Dendritic cell treated with granulocyte-macrophage colony-stimulating factor and Interleukin-4, amounts not matched to agents 40 ng/mL and 50 ng/mL, for 4 days (primary cell): Measurements from ENCODE around the gene FGD6.
"Not testable (repeated sequence)": the region's sequence is repeated elsewhere in the genome, so short reads cannot be mapped to it uniquely, and the experiment has no call there.

ENCODE experiments used
- H3K27ac Mint-ChIP-seq: one replicate; pipeline ENCODE4 v1.8.0; 2022; ENCODE audit warnings: mild to moderate bottlenecking, mixed read lengths
- H3K27me3 Mint-ChIP-seq: one replicate; pipeline ENCODE4 v1.8.0; 2022; ENCODE audit warnings: mild to moderate bottlenecking, mixed read lengths
- H3K36me3 Mint-ChIP-seq: one replicate; pipeline ENCODE4 v1.8.0; 2022; ENCODE audit warnings: low read depth, mixed read lengths
- H3K4me1 Mint-ChIP-seq: one replicate; pipeline ENCODE4 v1.8.0; 2022; ENCODE audit warnings: low read depth, mixed read lengths
- H3K4me3 Mint-ChIP-seq: one replicate; pipeline ENCODE4 v1.8.0; 2022; ENCODE audit warnings: mild to moderate bottlenecking, moderate library complexity, mixed read lengths
- H3K9me3 Mint-ChIP-seq: one replicate; pipeline ENCODE4 v1.8.0; 2022; ENCODE audit warnings: mixed read lengths
- intact Hi-C: fragments of 100-400 bp; cut with micrococcal nuclease; formaldehyde crosslinking; loops from one replicate; pipeline ENCODE4 v1.15.0; 2022

FGD6 gene

DNA sequence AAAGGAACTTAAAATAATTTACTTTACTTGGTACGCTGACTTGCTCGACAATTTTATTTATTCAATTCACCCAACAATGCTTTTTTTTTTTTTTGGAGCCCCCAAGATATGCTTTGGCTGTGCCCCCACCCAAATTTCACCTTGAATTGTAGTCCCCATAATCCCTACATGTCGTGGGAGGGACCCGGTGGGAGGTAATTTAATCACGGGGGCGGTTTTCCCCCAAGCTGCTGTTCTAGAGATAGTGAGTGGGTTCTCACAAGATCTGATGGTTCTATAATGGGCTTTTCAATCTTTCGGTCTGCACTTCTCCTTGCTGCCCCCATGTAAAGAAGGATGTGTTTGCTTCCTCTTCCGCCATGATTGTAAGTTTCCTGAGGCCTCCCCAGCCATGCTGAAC, 10.4 kb downstream of the FGD6 start:
- peaks cover 8% of the 10 kb centered on the region for H3K9me3 Mint-ChIP-seq
- H3K4me3 Mint-ChIP-seq, result no peak overlapping the region
- peak overlapping the region; percentile 72 for H3K27ac Mint-ChIP-seq
- peaks cover 22% of the 10 kb centered on the region for H3K36me3 Mint-ChIP-seq
- peaks cover 57% of the 10 kb centered on the region for H3K4me1 Mint-ChIP-seq
- intact Hi-C loops, result loop anchor here (10.0 kb wide), 1 partner anchor 1698 kb away; the partner anchor contains the start of gene NEDD1
- no peaks in the 10 kb centered on the region for H3K27me3 Mint-ChIP-seq

DNA sequence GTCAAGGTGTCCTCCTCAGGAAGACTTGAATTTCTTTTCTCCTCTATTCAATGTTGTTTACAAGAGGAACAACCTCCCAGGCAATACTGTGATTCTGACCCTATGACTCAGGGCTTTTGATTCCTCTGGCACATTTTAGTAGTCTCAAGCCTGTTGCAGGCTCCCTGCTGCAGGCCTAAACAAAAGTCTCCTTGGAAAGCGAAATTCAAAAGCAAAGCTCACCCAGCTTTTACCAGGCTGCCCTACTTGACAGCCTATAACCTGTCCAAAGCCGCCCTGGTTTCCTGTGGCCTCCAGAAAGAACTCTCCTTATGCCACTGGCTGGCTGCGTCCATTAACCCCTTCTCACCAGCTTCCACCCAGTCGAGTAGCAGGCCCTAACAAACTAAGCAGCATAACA, 11.6 kb downstream of the FGD6 start:
- Mint-ChIP-seq H3K9me3 (peaks cover 8% of the 10 kb centered on the region), H3K36me3 (peaks cover 20% of the 10 kb centered on the region), H3K27ac (peak overlapping the region; percentile 72), H3K4me3 (peak overlapping the region; percentile 13), H3K27me3 (no peaks in the 10 kb centered on the region), H3K4me1 (peaks cover 63% of the 10 kb centered on the region)
- intact Hi-C loops, result loop anchor here (10.0 kb wide), 1 partner anchor 1699 kb away; the partner anchor contains the start of gene NEDD1

DNA sequence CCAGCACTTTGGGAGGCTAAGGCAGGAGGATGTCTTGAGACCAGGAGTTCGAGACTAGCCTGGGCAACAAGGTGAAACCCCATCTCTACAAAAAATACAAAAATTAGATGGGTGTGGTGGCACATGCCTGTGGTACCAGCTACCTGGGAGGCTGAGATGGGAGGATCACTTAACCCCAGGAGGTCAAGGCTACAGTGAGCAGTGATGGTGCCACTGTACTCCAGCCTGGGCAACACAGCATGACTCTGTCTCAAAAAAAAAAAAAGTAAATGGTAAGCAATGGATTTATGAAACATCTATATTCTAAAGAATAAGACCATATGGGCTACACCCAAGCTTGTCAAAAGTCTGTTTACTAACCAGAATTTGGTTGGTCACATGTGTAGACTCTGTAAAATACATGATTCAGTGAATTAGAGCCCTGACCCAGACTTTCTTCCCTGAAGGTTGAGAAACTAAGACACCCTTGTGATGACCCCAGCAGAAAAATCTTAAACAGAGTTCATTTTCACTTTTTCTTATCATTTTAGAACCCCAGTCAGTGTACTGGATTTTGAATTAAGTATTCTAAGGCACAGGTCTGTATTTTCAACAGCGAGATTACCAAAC, 12.1 kb downstream of the FGD6 start:
- Mint-ChIP-seq H3K27ac (peak overlapping the region; percentile 72), H3K4me1 (peaks cover 63% of the 10 kb centered on the region), H3K36me3 (peaks cover 15% of the 10 kb centered on the region), H3K4me3 (no peak overlapping the region), H3K27me3 (no peaks in the 10 kb centered on the region), H3K9me3 (peaks cover 8% of the 10 kb centered on the region)
- intact Hi-C loops, result loop anchor here (10.0 kb wide), 1 partner anchor 1700 kb away; the partner anchor contains the start of gene NEDD1

DNA sequence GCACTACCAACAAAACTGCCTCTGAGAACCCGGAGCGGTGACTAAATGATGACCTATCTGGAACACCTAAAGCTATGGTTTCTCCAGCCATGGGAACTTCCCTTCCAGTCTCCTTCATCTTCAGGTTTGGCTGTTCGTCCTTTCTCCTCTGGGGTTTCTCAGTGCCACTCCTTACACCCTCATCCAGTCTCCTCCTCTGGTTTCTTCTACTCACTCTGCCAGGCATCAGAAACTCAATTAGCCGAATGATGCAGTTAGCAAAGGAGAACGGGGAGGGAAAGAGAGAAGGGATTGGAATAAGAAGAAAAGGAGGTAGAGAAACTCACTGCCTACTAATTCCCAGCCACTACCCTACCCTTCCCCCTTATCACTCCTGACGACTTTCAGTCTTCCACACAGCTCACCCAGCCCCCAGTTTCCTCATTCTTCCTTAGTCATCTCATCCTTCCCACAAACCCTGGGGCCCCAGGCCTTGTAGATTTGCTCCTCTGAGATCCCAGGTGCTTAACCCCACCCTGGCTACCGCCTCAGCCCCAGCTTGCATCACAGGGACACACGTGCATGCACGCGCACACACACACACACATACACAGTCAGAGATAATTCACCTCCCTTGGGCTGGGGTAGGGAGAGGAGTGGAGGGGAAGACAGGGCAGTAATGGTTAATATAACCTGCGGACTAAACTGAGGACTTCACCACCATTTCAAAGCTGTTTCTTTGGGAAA, 13.0 kb downstream of the FGD6 start:
- Mint-ChIP-seq H3K36me3 (peaks cover 11% of the 10 kb centered on the region), H3K4me3 (peak overlapping the region; percentile 51), H3K27ac (peak overlapping the region; percentile 72), H3K27me3 (no peaks in the 10 kb centered on the region), H3K9me3 (peaks cover 8% of the 10 kb centered on the region), H3K4me1 (peaks cover 62% of the 10 kb centered on the region)
- intact Hi-C loops, result loop anchor here (10.0 kb wide), 1 partner anchor 1700 kb away; the partner anchor contains the start of gene NEDD1

DNA sequence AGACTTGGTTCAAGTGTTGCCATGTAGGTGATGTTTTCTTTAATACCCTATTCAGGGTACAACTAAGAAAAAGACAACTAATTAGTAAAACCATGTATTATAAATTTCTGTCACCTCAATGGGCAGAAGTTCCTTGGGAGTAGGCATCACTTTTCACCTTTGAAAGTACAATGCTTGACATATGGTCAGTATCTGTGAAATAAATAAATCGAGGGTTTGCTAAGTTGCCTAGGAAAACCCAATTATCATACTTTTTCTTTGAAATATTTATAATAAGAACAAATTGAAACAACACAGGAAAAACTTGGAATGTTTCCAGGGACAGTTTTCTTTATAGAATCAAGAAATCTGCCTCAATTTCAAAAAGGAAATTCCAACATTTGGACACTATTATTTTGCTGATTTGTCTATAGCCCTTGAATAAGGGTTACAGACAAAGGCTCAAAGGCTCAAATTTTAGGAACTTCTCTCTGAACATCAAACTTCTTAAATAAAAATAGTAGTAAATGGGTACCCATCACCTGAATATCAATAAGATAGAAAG, 13.7 kb downstream of the FGD6 start:
- Mint-ChIP-seq H3K27ac (peak overlapping the region; percentile 73), H3K9me3 (peaks cover 8% of the 10 kb centered on the region), H3K4me3 (no peak overlapping the region), H3K4me1 (peaks cover 58% of the 10 kb centered on the region), H3K36me3 (peaks cover 11% of the 10 kb centered on the region), H3K27me3 (no peaks in the 10 kb centered on the region)
- intact Hi-C loops, result loop anchor here (10.0 kb wide), 1 partner anchor 1701 kb away; the partner anchor contains the start of gene NEDD1

DNA sequence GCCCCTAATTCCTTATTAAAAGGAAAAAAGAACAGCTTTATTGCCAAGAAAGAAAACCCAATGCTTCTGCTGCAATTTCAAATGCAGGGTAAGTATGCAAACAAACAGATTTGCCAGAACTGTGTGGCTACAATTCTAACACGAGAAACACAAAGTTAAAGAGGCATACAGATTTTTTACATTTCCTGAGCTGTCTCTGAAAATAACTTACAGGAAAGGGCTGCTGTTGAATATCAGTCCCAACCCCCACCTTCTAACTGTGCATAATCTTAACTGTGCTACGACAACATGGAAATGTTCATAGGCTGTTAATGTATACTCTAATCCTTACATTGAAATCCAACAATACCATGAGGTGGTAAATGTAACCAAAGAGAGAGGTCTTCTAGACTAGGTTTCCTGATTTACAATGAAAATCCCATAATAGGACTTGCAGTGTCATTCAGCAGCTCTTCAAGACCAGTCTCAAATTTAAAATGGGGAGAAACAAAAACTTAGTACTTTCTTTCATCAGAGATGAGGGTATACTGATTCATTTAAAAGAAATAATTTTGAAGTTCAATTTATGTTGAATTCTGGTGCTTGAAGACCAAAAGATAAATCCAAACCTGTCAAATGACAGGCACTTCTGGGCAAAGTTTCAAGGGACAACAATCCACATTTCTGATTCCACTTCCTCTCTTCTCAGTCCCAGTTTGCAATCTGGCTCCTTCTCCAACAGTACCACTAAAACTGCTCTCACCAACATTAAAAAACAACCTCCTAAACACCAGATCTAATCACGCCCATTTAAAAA, 14.4 kb downstream of the FGD6 start:
- peaks cover 57% of the 10 kb centered on the region for H3K4me1 Mint-ChIP-seq
- peaks cover 8% of the 10 kb centered on the region for H3K9me3 Mint-ChIP-seq
- intact Hi-C loops, result loop anchor here (10.0 kb wide), 1 partner anchor 1702 kb away; the partner anchor contains the start of gene NEDD1
- no peak overlapping the region for H3K4me3 Mint-ChIP-seq
- H3K36me3 Mint-ChIP-seq, result peaks cover 10% of the 10 kb centered on the region
- H3K27ac Mint-ChIP-seq, result peak overlapping the region; percentile 73
- H3K27me3 Mint-ChIP-seq, result no peaks in the 10 kb centered on the region

DNA sequence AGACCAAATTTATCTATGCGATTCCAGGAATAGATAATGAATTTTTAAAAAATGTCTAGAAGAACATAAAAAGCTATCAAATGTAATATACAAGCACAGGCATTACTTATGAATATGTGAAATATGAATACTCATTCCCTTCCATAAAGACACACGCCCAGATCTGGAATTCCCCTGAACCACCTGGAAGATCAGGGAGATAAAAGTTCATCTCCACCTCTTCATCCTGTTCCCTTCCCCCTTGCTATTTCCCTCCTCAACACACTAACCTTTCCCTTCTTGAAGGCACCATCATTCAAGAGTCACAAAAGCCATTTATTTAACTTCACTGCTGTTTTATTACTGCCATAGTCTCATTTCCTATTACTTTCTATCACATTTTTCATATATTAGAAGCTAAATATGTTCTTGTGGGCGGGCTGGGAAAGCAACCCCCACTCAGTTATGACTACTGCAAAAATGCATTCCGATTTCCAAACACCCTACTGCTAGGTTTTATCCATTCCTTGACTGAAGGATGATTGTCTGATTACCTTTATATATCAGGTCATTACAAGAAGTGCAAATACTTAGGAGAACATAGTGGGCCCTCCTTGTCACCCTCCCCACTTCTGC, 16.1 kb downstream of the FGD6 start:
- H3K9me3 Mint-ChIP-seq, result no peaks in the 10 kb centered on the region
- H3K27me3 Mint-ChIP-seq, result no peaks in the 10 kb centered on the region
- peaks cover 40% of the 10 kb centered on the region for H3K4me1 Mint-ChIP-seq
- H3K27ac Mint-ChIP-seq, result no peak overlapping the region
- intact Hi-C loops, result loop anchor here (10.0 kb wide), 1 partner anchor 1704 kb away; the partner anchor contains the start of gene NEDD1
- no peaks in the 10 kb centered on the region for H3K36me3 Mint-ChIP-seq
- H3K4me3 Mint-ChIP-seq, result no peak overlapping the region

DNA sequence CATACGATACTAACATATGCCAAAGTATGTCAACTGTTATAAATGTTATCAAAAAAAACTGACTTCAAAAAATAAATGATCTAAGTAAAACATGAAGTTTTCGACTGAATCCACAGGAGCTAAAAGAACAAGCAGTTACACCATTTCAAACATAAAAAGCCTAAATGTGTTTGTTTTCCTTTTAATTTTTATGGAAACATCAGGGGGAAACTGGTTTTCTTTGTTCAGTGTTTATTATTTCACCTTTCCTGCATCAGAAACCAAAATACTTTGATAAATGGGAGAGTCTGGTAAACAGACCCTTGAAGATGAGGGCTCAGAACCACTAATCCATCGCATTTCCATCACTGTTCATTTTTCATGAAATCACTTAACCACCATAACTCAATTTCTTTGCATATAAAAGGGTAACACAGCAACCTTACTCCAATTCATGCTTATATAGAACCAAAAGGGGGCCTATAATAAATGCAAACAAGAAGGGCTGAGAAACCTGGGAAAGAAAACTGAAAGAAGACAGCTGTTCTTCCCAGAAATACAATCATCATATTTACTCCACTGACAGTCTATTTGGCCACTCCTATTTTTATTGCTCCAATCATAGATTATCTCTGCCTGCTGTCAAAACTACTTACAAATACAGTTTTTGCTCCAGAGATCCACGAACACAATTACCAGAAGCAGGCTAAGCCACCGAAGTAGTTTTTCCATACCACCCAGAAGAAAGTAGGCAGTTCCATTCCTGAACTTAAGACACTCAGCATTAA, 17.0 kb downstream of the FGD6 start:
- intact Hi-C loops, result loop anchor here (10.0 kb wide), 1 partner anchor 1704 kb away; the partner anchor contains the start of gene NEDD1
- Mint-ChIP-seq H3K4me3 (no peak overlapping the region), H3K36me3 (no peaks in the 10 kb centered on the region), H3K4me1 (peaks cover 31% of the 10 kb centered on the region), H3K9me3 (no peaks in the 10 kb centered on the region), H3K27ac (no peak overlapping the region), H3K27me3 (no peaks in the 10 kb centered on the region)

DNA sequence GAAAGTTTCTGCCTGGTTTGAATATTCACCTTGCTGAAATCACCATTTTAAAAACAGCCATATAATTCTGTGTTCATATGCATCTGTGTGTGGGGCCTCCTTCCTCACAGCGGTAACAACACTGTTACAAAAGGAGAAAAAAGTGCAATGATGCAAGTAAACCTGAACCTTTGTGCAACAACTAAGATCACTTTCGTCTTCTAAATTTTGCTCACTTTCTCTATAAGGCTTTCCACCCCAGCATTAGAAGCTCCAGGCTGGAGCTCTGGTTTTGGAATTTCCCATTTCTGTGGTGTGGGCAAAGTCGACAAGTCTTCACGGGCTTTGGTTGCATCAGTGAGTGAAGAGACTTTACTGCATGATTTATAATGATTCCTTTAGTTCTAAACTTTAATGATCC, 18.4 kb downstream of the FGD6 start:
- no peak overlapping the region for H3K4me3 Mint-ChIP-seq
- no peaks in the 10 kb centered on the region for H3K9me3 Mint-ChIP-seq
- H3K36me3 Mint-ChIP-seq, result no peaks in the 10 kb centered on the region
- H3K4me1 Mint-ChIP-seq, result peaks cover 18% of the 10 kb centered on the region
- intact Hi-C loops, result no loop called here
- no peak overlapping the region for H3K27ac Mint-ChIP-seq
- H3K27me3 Mint-ChIP-seq, result no peaks in the 10 kb centered on the region

DNA sequence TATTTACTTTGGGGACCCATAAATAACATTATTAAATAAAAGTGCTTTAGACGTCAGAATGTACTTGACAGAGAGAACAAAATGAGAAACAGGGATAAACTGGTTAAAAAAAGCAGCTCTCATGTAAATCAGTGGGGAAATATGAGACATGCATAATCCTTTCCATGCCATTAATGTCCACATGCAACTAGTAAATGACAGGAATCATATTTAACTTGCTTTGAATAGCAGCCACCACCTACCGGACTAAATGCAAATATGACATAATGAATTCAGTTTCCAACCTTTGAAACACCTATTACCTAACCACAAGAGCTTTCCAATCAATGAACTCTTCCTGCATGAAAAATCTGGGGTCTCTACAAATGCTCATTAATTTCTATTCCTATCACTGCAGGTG, 19.6 kb downstream of the FGD6 start:
- H3K4me1 Mint-ChIP-seq, result peaks cover 10% of the 10 kb centered on the region
- H3K27ac Mint-ChIP-seq, result no peak overlapping the region
- H3K4me3 Mint-ChIP-seq, result no peak overlapping the region
- no peaks in the 10 kb centered on the region for H3K27me3 Mint-ChIP-seq
- intact Hi-C loops, result no loop called here
- H3K36me3 Mint-ChIP-seq, result no peaks in the 10 kb centered on the region
- H3K9me3 Mint-ChIP-seq, result no peaks in the 10 kb centered on the region

DNA sequence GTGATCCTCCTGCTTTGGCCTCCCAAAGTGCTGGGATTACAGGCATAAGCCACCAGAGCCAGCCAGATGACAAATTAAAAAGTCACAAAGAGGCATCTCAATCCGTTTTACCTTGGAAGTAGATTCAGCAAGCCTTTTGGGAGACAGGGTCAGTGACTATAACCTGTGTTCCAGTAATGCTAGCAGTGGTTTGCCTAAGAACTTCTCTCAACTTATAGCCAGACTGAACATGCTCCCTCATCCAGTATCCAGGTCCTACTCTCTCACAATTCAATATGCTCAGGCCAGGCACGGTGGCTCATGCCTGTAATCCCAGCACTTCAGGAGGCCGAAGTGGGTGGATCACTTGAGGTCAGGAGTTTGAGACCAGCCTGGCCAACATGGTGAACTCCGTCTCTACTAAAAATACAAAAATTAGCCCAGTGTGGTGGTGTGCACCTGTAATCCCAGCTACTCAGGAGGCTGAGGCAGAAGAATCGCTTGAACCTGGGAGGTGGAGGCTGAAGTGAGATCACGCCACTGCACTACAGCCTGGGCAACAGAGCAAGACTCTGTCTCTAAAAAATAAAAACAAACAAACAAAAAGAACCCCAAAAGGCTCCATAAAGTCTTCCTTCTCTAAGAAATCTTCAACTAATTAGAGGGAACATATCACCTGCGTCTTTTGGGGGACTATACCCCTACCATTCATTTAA, 20.2 kb downstream of the FGD6 start:
- H3K27me3 Mint-ChIP-seq, H3K36me3 Mint-ChIP-seq, H3K9me3 Mint-ChIP-seq, intact Hi-C loops, H3K27ac Mint-ChIP-seq, H3K4me3 Mint-ChIP-seq: not testable (repeated sequence)
- peaks cover 12% of the 10 kb centered on the region for H3K4me1 Mint-ChIP-seq

DNA sequence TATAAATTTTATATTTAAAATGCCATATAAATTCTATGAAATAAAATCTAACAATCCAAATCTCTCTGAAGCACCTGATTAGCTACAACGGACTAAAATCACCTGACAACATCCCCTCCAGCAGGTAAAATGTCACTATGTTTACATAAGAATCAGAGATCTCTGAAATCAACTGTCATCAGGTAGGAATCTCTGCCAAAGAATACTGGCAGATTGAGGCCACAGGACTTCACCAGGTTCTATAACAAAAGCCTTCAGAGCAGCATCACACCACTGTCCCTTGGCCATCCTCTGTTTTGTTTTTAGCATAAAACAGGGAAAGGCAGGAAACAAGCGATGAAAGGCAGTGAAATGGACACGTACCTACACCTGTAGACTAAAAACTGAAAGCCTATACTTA, 22.1 kb downstream of the FGD6 start:
- Mint-ChIP-seq H3K4me1 (peaks cover 6% of the 10 kb centered on the region), H3K9me3 (no peaks in the 10 kb centered on the region), H3K27me3 (no peaks in the 10 kb centered on the region), H3K27ac (no peak overlapping the region), H3K4me3 (no peak overlapping the region), H3K36me3 (no peaks in the 10 kb centered on the region)
- intact Hi-C loops, result no loop called here
